Measurements from ENCODE around the gene PI4K2B. TPM values are rescaled to one million over a fixed set of nuclear protein-coding genes. Genes with fewer than 3 reads are reported as not detected.
A peak's percentile ranks its signal among the peaks of the same experiment; 100 is the strongest.

Gene PI4K2B
- total RNA-seq, result 9.8 TPM

- peak within 1 kb of the TSS; percentile 81 to 100 for H3K4me3 ChIP-seq
- peaks cover 0 to 10% of the 10 kb centered on the region in 2 donors for H3K9me3 ChIP-seq
- H3K36me3 ChIP-seq, result no peaks in the 10 kb centered on the region
- TF ChIP-seq CTCF (IDR thresholded peaks at IDR 0.05), result no peak
- no peaks in the 10 kb centered on the region for H3K27me3 ChIP-seq
- intact Hi-C loops (cut with DNase I), result loop anchor here (1.0 to 10.0 kb wide), 10 partner anchors 61 to 1621 kb away; partner anchors contain the start of genes ANAPC4, CCDC149, DHX15 and LGI2
- H3K4me1 ChIP-seq, result peaks cover 0 to 8% of the 10 kb centered on the region in 2 donors
- DNase-seq (ENCODE audit: low spot score in 2 of 2), result peak; percentile 58 to 92
- peak within 1 kb of the TSS; percentile 96 to 99 for H3K27ac ChIP-seq
Observed at GRCh38 chr4:25233737-25234389, at the start of gene PI4K2B. Gene PI4K2B, plus strand, starts transcription at chr4:25234033. Its CDS starts 131 bp downstream, at chr4:25234164.

GRCh38 chr4:25184056-25184455, 49.8 kb upstream of the PI4K2B start:
- TF ChIP-seq CTCF (IDR thresholded peaks at IDR 0.05), result no peak
- no peak for DNase-seq (ENCODE audit: low spot score in 2 of 2)
- Histone ChIP-seq H3K9me3 (no peaks in the 10 kb centered on the region), H3K4me3 (no peak overlapping the region), H3K27me3 (no peaks in the 10 kb centered on the region), H3K4me1 (no peaks in the 10 kb centered on the region), H3K36me3 (no peaks in the 10 kb centered on the region), H3K27ac (no peak overlapping the region)
- intact Hi-C loops (cut with DNase I), result no loop called here

- intact Hi-C loops (cut with DNase I), result no loop called here
- DNase-seq (ENCODE audit: low spot score in 2 of 2), result no peak
- no peaks in the 10 kb centered on the region for H3K36me3 ChIP-seq
- H3K4me1 ChIP-seq, result no peaks in the 10 kb centered on the region
- H3K9me3 ChIP-seq, result no peaks in the 10 kb centered on the region
- H3K4me3 ChIP-seq, result no peak overlapping the region
- H3K27me3 ChIP-seq, result no peaks in the 10 kb centered on the region
- no peak for TF ChIP-seq CTCF (IDR thresholded peaks at IDR 0.05)
- H3K27ac ChIP-seq, result no peak overlapping the region
Observed at GRCh38 chr4:25190407-25190806, 43.4 kb upstream of the PI4K2B start.

- no peaks in the 10 kb centered on the region for H3K27me3 ChIP-seq
- no peaks in the 10 kb centered on the region for H3K4me1 ChIP-seq
- DNase-seq (ENCODE audit: low spot score in 2 of 2), result no peak
- H3K9me3 ChIP-seq, result no peaks in the 10 kb centered on the region
- no peak for TF ChIP-seq CTCF (IDR thresholded peaks at IDR 0.05)
- H3K36me3 ChIP-seq, result no peaks in the 10 kb centered on the region
- no peak overlapping the region for H3K4me3 ChIP-seq
- no peak overlapping the region for H3K27ac ChIP-seq
- intact Hi-C loops (cut with DNase I), result no loop called here
Observed at GRCh38 chr4:25198713-25199112, 35.1 kb upstream of the PI4K2B start.

- Histone ChIP-seq H3K27ac (no peak overlapping the region), H3K27me3 (no peaks in the 10 kb centered on the region), H3K36me3 (no peaks in the 10 kb centered on the region), H3K4me1 (no peaks in the 10 kb centered on the region), H3K9me3 (peaks cover 0 to 8% of the 10 kb centered on the region in 2 donors), H3K4me3 (no peak overlapping the region)
- intact Hi-C loops (cut with DNase I), result no loop called here
- no peak for DNase-seq (ENCODE audit: low spot score in 2 of 2)
- TF ChIP-seq CTCF (IDR thresholded peaks at IDR 0.05), result no peak
Observed at GRCh38 chr4:25207997-25208396, 25.8 kb upstream of the PI4K2B start.

All from ascending aorta (tissue), 2 donors.